Measurements from ENCODE around the gene BMAL1. TPM values are rescaled to one million over a fixed set of nuclear protein-coding genes. Genes with fewer than 3 reads are reported as not detected.
A peak's percentile ranks its signal among the peaks of the same experiment; 100 is the strongest.

Gene BMAL1
- total RNA-seq, 1 experiment from 2014 or later, result 3.3 TPM

DNA sequence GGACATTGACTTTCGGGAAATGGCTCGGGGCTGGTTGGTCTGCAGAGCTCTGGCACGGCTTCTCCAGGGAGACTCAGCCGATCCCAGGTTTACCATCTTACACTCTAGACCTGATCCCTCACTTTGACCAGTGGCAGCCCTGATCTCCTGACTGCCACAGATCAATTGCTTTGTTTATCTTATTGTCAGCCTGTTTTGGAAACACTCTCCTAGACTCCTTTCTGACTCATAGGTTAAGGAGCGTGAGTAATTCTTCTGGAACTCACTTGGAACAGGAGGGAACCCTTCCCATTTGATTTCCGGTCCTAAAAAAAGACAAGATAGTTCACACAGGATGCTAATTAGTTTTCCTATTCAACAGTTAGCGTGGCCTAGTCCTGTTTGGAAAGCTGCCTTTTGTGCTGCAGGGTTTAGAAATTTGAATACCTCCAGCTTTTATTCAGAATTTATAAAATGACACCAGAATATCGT lies 16.0 kb upstream of the BMAL1 start:
- H3K27ac Mint-ChIP-seq, result peak overlapping the region in 1 of 3 experiments; percentile 5; a peak in 1 of 7 replicates
- no peak overlapping the region for H3K27ac ChIP-seq (ENCODE audit: insufficient read length, low read depth, low read length)
- no peak overlapping the region for H4K8ac ChIP-seq (replicated peaks; ENCODE audit: insufficient read length, low read depth, low read length)
- no peaks in the 10 kb centered on the region for H3K79me1 ChIP-seq (ENCODE audit: insufficient read depth, low read depth, low read length, poor library complexity, severe bottlenecking)
- H3K23ac ChIP-seq (ENCODE audit: insufficient read length, low read depth, low read length), result no peak overlapping the region
- WGBS (ENCODE audit: extremely low coverage, insufficient read length, low lambda C conversion rate), result no CpG with 5 or more reads among the region's 8 CpGs
- H2BK15ac ChIP-seq (ENCODE audit: low read depth, low read length), result no peak overlapping the region
- TF ChIP-seq, protein P1, sequence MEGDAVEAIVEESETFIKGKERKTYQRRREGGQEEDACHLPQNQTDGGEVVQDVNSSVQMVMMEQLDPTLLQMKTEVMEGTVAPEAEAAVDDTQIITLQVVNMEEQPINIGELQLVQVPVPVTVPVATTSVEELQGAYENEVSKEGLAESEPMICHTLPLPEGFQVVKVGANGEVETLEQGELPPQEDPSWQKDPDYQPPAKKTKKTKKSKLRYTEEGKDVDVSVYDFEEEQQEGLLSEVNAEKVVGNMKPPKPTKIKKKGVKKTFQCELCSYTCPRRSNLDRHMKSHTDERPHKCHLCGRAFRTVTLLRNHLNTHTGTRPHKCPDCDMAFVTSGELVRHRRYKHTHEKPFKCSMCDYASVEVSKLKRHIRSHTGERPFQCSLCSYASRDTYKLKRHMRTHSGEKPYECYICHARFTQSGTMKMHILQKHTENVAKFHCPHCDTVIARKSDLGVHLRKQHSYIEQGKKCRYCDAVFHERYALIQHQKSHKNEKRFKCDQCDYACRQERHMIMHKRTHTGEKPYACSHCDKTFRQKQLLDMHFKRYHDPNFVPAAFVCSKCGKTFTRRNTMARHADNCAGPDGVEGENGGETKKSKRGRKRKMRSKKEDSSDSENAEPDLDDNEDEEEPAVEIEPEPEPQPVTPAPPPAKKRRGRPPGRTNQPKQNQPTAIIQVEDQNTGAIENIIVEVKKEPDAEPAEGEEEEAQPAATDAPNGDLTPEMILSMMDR (conservative IDR thresholded peaks at IDR 0.05), result no peak
- H3K14ac ChIP-seq (ENCODE audit: insufficient read depth, low read length), result no peak overlapping the region
- H3K18ac ChIP-seq (ENCODE audit: insufficient read length, low read depth, low read length), result no peak overlapping the region
- peaks cover 40 to 50% of the 10 kb centered on the region in 2 experiments for H3K4me1 Mint-ChIP-seq
- no peaks in the 10 kb centered on the region for H3K9me3 ChIP-seq (ENCODE audit: control insufficient read depth, low read depth, low read length)
- H4K20me1 ChIP-seq (ENCODE audit: control insufficient read depth, insufficient read depth, insufficient read length), result peaks cover 4% of the 10 kb centered on the region
- H2AK5ac ChIP-seq (ENCODE audit: insufficient read length, low read length), result no peak overlapping the region
- DNase-seq, result no peak
- no peak overlapping the region for H3T11ph ChIP-seq (ENCODE audit: low read length)
- H3K4me2 ChIP-seq (ENCODE audit: insufficient read depth, insufficient read length, low read length), result no peak overlapping the region
- no peak overlapping the region for H3K4me3 Mint-ChIP-seq
- no peak overlapping the region for H2BK20ac ChIP-seq (ENCODE audit: low read depth, low read length, poor library complexity, severe bottlenecking)
- H4K91ac ChIP-seq (ENCODE audit: insufficient read length, low read depth, low read length), result no peak overlapping the region
- H3K9me3 Mint-ChIP-seq, result no peaks in the 10 kb centered on the region
- no peak overlapping the region for H2BK12ac ChIP-seq (ENCODE audit: insufficient read length, low read depth, low read length)
- no peak overlapping the region for H3K56ac ChIP-seq (ENCODE audit: insufficient read length, low read depth, low read length)
- H3K79me2 ChIP-seq (ENCODE audit: insufficient read depth, low read length), result no peaks in the 10 kb centered on the region
- no peak overlapping the region for H2BK5ac ChIP-seq (ENCODE audit: insufficient read length, low read length)
- H4K5ac ChIP-seq (ENCODE audit: insufficient read length, low read depth, low read length), result no peak overlapping the region
- H3K36me3 Mint-ChIP-seq (ENCODE audit: insufficient read depth in 1 of 3, low read depth in 3 of 3), result no peaks in the 10 kb centered on the region
- no peak overlapping the region for H2AFZ ChIP-seq (ENCODE audit: low read length)
- H3K27me3 Mint-ChIP-seq (ENCODE audit: low read depth), result no peaks in the 10 kb centered on the region; the same call in none of the 2 replicates
- H3K9ac ChIP-seq (ENCODE audit: extremely low read depth, insufficient read length, low read length), result no peak overlapping the region
- no peak overlapping the region for H2BK120ac ChIP-seq (ENCODE audit: low read depth, low read length, poor library complexity, severe bottlenecking)
- no peak overlapping the region for H3K4ac ChIP-seq (ENCODE audit: low read depth, low read length)
- peaks cover 10% of the 10 kb centered on the region; the same call in 1 of the 2 replicates for H3K4me1 ChIP-seq (ENCODE audit: insufficient read depth, low read length)
- no peaks in the 10 kb centered on the region for H3K27me3 ChIP-seq (ENCODE audit: insufficient read depth, low read length)
- H3K23me2 ChIP-seq (ENCODE audit: insufficient read length, low read depth, low read length, poor library complexity, severe bottlenecking), result no peaks in the 10 kb centered on the region
